ENCODE results near the gene POU5F2.
A peak's percentile ranks its signal among the peaks of the same experiment; 100 is the strongest.

The POU5F2 gene

DNA sequence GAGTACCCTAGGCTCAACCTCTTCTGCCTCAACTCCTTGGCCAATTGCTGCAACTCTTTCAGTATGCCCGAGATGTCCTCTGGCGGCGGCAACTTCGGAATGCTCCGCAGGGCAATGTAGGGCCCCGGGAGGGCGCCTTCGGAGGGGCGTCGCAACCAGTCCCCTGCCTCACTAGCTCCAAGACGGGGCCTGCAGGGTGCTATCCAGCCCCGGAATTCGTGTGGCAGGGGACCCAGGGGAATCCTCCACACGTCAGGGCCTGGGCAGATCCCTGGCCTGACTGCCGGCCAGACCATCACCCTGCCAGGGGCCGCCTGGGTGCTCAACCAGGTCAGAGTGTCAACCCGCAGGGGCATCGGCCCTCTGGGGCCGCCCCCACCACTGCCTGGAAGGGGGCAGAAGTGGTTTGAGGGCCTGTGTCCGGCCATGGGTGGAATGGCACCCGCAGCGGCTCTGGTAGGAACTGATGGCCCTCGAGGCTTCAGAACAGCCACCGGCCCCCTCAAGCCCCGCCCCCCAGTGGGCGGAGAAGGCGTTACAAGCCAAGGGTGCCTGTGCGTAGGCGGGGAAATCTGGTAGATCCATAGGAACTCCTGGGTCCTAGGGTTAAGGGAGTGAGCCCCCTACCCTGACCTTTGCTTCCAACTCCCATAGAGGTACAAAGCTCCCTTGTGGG, at the start of gene POU5F2:
Gene POU5F2 (minus strand): TSS at position 465 of the 676 bp plus-strand sequence. CDS start 37 bp downstream, at position 428.
- Histone ChIP-seq H3K27me3 (ENCODE audit: insufficient read depth, poor library complexity, severe bottlenecking) (no peaks in the 10 kb centered on the region), H3K27ac (ENCODE audit: poor library complexity, severe bottlenecking) (no peak within 1 kb of the TSS), H3K36me3 (ENCODE audit: low read depth) (no peaks in the 10 kb centered on the region), H3K4me3 (ENCODE audit: severe bottlenecking) (no peak within 1 kb of the TSS), H3K9me3 (ENCODE audit: severe bottlenecking) (no peaks in the 10 kb centered on the region), H3K4me1 (ENCODE audit: insufficient read depth, poor library complexity, severe bottlenecking) (no peaks in the 10 kb centered on the region)
- TF ChIP-seq, protein P1, sequence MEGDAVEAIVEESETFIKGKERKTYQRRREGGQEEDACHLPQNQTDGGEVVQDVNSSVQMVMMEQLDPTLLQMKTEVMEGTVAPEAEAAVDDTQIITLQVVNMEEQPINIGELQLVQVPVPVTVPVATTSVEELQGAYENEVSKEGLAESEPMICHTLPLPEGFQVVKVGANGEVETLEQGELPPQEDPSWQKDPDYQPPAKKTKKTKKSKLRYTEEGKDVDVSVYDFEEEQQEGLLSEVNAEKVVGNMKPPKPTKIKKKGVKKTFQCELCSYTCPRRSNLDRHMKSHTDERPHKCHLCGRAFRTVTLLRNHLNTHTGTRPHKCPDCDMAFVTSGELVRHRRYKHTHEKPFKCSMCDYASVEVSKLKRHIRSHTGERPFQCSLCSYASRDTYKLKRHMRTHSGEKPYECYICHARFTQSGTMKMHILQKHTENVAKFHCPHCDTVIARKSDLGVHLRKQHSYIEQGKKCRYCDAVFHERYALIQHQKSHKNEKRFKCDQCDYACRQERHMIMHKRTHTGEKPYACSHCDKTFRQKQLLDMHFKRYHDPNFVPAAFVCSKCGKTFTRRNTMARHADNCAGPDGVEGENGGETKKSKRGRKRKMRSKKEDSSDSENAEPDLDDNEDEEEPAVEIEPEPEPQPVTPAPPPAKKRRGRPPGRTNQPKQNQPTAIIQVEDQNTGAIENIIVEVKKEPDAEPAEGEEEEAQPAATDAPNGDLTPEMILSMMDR (IDR thresholded peaks at IDR 0.05; ENCODE audit: poor library complexity, severe bottlenecking), result no peak
- peak; percentile 42 for DNase-seq (ENCODE audit: low spot score)
- ATAC-seq (ENCODE audit: low read depth), result no peak

DNA sequence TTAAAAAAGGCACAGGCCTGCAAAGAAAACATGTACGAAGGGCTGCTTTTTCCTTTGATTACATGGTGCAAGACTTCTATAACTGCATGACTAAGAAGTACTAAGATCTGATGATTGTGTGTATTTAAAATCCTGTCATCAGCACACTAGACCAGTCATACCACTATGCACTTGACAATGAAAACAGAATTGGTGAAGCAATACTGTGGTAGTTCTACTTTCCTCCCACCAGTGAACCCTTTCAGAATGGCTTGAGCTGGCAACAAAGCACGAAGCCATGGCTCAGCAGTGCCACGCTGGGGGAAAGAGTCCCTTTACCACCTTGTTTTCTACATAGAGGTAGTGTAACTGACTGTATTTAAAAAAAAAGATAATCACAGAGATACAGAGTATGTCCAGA, 49.0 kb upstream of the POU5F2 start:
- DNase-seq (ENCODE audit: low spot score) (no peak), ATAC-seq (ENCODE audit: low read depth) (peak; percentile 32; the same call in 1 of the 3 replicates)
- TF ChIP-seq, protein P1 (IDR thresholded peaks at IDR 0.05; ENCODE audit: poor library complexity, severe bottlenecking), result no peak

GRCh38 chr5:93789173-93790067, 48.0 kb upstream of the POU5F2 start:
- TF ChIP-seq, protein P1 (IDR thresholded peaks at IDR 0.05; ENCODE audit: poor library complexity, severe bottlenecking), result peak; percentile 48
- ATAC-seq (ENCODE audit: low read depth) (peak; percentile 91), DNase-seq (ENCODE audit: low spot score) (no peak)
- H3K4me3 ChIP-seq (ENCODE audit: severe bottlenecking), result no peak overlapping the region
- H3K9me3 ChIP-seq (ENCODE audit: severe bottlenecking), result no peaks in the 10 kb centered on the region
- peaks cover 7% of the 10 kb centered on the region for H3K4me1 ChIP-seq (ENCODE audit: insufficient read depth, poor library complexity, severe bottlenecking)
- H3K27me3 ChIP-seq (ENCODE audit: insufficient read depth, poor library complexity, severe bottlenecking), result no peaks in the 10 kb centered on the region
- H3K36me3 ChIP-seq (ENCODE audit: low read depth), result no peaks in the 10 kb centered on the region
- H3K27ac ChIP-seq (ENCODE audit: poor library complexity, severe bottlenecking), result no peak overlapping the region

More for the DNA sequence above, 49.0 kb upstream of the POU5F2 start:
- Histone ChIP-seq H3K4me3 (ENCODE audit: severe bottlenecking) (no peak overlapping the region), H3K4me1 (ENCODE audit: insufficient read depth, poor library complexity, severe bottlenecking) (peaks cover 7% of the 10 kb centered on the region), H3K36me3 (ENCODE audit: low read depth) (no peaks in the 10 kb centered on the region), H3K27ac (ENCODE audit: poor library complexity, severe bottlenecking) (no peak overlapping the region), H3K27me3 (ENCODE audit: insufficient read depth, poor library complexity, severe bottlenecking) (no peaks in the 10 kb centered on the region), H3K9me3 (ENCODE audit: severe bottlenecking) (no peaks in the 10 kb centered on the region)

DNA sequence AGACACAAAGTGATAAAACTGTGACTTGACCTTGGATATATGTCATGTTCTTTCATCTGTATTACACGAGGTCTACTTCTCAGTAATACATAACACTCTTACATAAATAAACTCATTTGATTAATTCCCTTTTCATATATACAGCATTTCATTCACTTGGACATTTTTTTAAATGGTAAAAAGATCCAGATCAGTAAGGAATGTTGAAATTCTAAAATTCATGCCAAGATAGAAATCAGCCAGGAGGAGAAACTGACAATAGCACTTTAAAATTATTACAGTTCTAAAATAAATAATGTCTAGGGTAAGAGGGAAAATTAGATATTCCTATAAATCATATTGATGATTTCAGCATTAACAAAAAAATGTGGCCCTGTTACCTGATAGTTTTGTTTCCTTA, 46.2 kb upstream of the POU5F2 start:
- Histone ChIP-seq H3K4me3 (ENCODE audit: severe bottlenecking) (no peak overlapping the region), H3K27me3 (ENCODE audit: insufficient read depth, poor library complexity, severe bottlenecking) (no peaks in the 10 kb centered on the region), H3K27ac (ENCODE audit: poor library complexity, severe bottlenecking) (no peak overlapping the region), H3K9me3 (ENCODE audit: severe bottlenecking) (no peaks in the 10 kb centered on the region), H3K4me1 (ENCODE audit: insufficient read depth, poor library complexity, severe bottlenecking) (peaks cover 7% of the 10 kb centered on the region), H3K36me3 (ENCODE audit: low read depth) (no peaks in the 10 kb centered on the region)
- TF ChIP-seq, protein P1 (IDR thresholded peaks at IDR 0.05; ENCODE audit: poor library complexity, severe bottlenecking), result no peak
- DNase-seq (ENCODE audit: low spot score) (no peak), ATAC-seq (ENCODE audit: low read depth) (no peak)
